ENCODE data around the gene RRAS2.
"Not testable (repeated sequence)": the region's sequence is repeated elsewhere in the genome, so short reads cannot be mapped to it uniquely, and the experiment has no call there.

Gene RRAS2

DNA sequence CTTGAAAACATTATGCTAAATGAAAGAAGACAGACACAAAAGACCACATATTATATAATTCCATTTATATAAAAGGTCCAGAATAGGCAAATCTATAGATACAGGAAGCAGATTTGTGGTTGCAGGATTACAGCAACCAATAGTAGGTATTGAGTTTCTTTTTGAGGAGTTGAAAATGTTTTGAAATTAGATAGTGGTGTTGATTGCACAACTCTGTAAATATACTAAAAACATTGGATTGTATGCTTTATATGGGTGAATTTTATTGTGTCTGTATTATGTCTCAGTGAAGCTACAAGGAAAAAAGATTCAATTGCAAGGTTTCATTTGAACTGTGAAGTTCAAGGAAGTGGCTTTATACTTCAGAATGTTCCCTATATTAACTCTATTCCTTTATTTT is 3.0 kb upstream of the RRAS2 start:
- no peak for DNase-seq
- no peaks in the 10 kb centered on the region for H3K9me3 Mint-ChIP-seq
- no peak overlapping the region for H3K27ac Mint-ChIP-seq
- peaks cover 14% of the 10 kb centered on the region for H3K27me3 Mint-ChIP-seq
- H3K36me3 Mint-ChIP-seq: peaks cover 4% of the 10 kb centered on the region
- CTCF ChIA-PET: interaction anchor here (1.1 kb wide), 1 partner anchor 93 kb away, joined by 3 read pairs; no protein-coding TSS in a partner anchor
- H3K4me1 Mint-ChIP-seq: peaks cover 40% of the 10 kb centered on the region
- no peak overlapping the region for H3K4me3 Mint-ChIP-seq

DNA sequence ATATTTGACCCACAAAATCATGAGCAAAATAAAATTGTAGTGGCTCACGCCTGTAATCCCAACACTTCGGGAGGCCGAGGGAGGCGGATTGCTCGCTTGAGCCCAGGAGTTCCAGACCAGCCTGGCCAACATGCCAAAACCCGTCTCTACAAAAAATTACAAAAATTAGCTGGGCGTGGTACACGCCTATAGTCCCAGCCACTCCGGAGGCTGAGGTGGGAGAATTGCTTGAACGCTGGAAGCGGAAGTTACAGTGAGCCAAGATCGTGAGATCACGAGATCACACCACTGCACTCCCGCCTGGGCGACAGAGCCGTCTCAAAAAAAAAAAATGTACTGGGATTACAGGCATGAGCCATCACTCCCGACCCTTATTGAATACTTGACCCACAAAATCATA is 2.0 kb upstream of the RRAS2 start:
- Mint-ChIP-seq H3K36me3 (peaks cover 10% of the 10 kb centered on the region), H3K9me3 (no peaks in the 10 kb centered on the region), H3K4me3 (no peak overlapping the region), H3K27me3 (peaks cover 14% of the 10 kb centered on the region), H3K4me1 (peaks cover 42% of the 10 kb centered on the region), H3K27ac (no peak overlapping the region)
- no peak for DNase-seq
- CTCF ChIA-PET: interaction anchor here (0.7 kb wide), 2 partner anchors 14 to 99 kb away, joined by 3 read pairs; no protein-coding TSS in a partner anchor

DNA sequence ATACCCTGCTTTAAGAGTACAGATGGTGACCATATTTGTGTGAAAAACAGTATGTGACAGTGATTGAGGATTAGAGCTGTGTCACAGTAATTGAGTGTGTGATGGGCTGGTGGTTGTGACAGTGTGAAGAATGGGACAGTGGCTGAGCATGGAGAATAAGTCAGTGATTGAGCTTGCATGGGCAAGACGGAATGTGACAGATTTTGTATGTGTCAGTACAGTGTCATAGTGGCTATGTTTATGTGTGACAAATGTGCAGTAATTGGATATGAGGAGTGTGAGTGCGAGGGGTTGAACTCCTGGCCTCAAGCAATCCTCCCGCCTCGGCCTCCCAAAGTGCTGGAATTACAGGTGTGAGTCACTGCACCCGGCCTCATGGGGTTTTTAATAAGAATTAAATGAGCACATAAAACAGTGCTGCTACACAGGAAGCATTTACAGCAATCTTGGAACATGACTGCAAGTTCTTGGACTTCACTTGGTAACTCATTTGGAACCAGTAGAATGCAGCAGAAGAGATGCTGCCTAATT is 583 bp upstream of the RRAS2 start:
- no peak for DNase-seq
- Mint-ChIP-seq H3K27me3 (peaks cover 14% of the 10 kb centered on the region), H3K4me3 (peak overlapping the region; percentile 72), H3K4me1 (peaks cover 49% of the 10 kb centered on the region), H3K27ac (no peak overlapping the region), H3K36me3 (peaks cover 16% of the 10 kb centered on the region), H3K9me3 (no peaks in the 10 kb centered on the region)
- CTCF ChIA-PET: interaction anchor here (1.1 kb wide), 1 partner anchor 95 kb away, joined by 3 read pairs; no protein-coding TSS in a partner anchor

DNA sequence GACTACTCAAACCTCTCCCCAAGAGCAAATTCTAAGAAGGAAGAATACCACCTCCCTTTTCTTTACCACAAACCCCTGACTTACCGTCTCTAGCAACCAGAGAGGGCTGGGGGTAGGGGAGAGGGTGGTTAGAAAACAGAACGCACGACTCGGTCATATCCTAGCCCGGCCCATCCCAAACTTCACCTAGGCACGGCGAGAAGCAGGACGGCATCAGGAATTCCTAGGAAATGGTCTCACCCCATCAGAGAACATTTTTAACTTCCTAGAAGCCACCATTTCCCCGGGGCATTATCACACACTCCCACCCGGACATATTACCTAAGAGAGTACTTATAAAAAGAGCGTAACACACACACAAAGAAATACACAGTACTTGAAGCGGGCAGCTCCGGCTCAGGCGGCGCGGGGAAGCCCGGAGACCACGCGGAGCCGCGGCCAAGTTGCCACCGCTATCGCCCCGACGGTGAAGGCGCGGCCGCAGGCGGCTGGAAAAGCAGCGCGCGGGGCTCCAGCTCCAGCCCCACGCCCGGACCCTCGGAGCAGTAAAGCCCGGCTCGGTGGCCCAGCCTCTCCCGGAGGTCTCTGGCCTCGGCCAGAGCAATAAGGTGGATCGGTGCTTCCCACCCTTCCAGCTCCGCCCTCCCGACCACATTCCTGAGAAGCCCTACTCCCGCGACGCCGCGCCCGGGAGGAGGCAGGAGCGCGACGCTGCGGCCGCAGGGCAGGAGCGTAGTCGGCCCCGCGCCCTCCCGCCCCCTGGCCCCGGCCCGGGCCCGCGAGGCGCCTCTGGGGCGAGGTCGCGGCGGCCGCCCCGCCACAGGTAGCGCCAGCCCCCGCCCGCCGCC is 878 bp downstream of the RRAS2 start:
- H3K9me3 Mint-ChIP-seq: no peaks in the 10 kb centered on the region
- peaks cover 14% of the 10 kb centered on the region for H3K27me3 Mint-ChIP-seq
- DNase-seq: peak; percentile 53
- CTCF ChIA-PET: interaction anchor here (1.6 kb wide), 1 partner anchor 61 kb away, joined by 4 read pairs; no protein-coding TSS in a partner anchor
- H3K27ac Mint-ChIP-seq: peak overlapping the region; percentile 85
- peak overlapping the region; percentile 86 for H3K4me3 Mint-ChIP-seq
- peaks cover 25% of the 10 kb centered on the region for H3K36me3 Mint-ChIP-seq
- H3K4me1 Mint-ChIP-seq: peaks cover 58% of the 10 kb centered on the region

DNA sequence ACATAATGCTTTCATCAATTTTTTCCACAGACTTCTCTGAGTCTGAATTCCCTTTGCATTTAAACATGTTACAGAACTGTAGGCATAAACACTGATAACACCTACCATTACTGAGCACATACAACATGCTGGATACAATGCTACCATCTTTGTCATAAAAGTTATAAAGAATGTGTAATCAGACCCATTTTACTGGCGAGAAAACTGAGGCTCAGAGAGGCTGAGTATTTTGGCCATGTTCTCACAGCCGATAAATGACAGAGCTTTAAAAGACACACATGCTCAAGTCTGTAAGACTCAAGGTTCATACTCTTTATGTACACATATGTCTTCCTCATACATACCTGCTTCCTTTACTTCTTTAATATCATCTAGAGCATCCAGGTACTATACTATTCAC is 2.6 kb downstream of the RRAS2 start:
- H3K36me3 Mint-ChIP-seq: peaks cover 27% of the 10 kb centered on the region
- peaks cover 51% of the 10 kb centered on the region for H3K4me1 Mint-ChIP-seq
- peak overlapping the region; percentile 45 for H3K4me3 Mint-ChIP-seq
- DNase-seq: no peak
- H3K27me3 Mint-ChIP-seq: peaks cover 14% of the 10 kb centered on the region
- no peaks in the 10 kb centered on the region for H3K9me3 Mint-ChIP-seq
- H3K27ac Mint-ChIP-seq: no peak overlapping the region
- CTCF ChIA-PET: no interaction called here

DNA sequence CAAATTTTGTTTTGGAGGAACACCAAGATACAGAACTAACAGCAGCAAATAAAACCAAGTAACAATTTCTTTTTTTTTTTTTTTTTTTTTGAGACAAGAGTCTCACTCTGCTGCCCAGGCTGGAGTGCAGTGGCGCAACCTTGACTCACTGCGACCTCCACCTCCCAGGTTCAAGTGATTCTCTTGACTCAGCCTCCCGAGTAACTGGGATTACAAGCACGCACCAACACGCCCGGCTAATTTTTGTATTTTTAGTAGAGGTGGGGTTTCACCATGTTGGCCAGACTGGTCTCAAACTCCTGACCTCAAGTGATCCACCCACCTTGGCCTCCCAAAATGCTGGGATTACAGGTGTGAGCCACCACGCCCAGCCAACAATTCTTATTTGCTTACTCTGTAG is 4.4 kb downstream of the RRAS2 start:
- Mint-ChIP-seq H3K4me1 (peaks cover 63% of the 10 kb centered on the region), H3K36me3 (peaks cover 38% of the 10 kb centered on the region)
- CTCF ChIA-PET, H3K27me3 Mint-ChIP-seq, DNase-seq, H3K27ac Mint-ChIP-seq, H3K4me3 Mint-ChIP-seq, H3K9me3 Mint-ChIP-seq: not testable (repeated sequence)

DNA sequence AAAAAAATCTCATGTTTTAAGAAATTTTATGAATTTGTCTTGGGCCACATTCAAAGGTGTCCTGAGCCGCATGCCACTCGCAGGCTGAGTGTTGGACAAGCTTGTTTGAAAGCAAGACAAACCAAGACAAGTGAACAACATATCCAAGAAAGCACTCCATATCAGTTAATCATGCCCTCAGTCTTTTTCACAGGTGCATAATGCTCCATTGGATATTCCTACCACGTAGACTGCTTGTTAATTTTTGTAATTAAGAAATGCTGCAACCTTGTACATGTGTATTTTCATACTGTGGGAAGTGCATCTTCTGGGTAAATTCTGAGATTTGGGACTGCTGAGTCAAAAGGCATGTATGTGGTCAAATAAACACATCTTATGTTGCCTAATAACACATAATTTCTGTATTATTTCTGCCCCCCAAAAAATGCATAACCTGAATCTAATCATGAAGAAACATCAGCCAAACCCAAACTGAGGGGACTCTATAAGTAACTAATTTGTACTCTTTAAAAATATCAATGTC is 8.2 kb downstream of the RRAS2 start:
- no peak for DNase-seq
- Mint-ChIP-seq H3K9me3 (peaks cover 16% of the 10 kb centered on the region), H3K4me3 (no peak overlapping the region), H3K27ac (no peak overlapping the region), H3K27me3 (no peaks in the 10 kb centered on the region), H3K4me1 (peaks cover 42% of the 10 kb centered on the region), H3K36me3 (peaks cover 49% of the 10 kb centered on the region)
- CTCF ChIA-PET: no interaction called here

DNA sequence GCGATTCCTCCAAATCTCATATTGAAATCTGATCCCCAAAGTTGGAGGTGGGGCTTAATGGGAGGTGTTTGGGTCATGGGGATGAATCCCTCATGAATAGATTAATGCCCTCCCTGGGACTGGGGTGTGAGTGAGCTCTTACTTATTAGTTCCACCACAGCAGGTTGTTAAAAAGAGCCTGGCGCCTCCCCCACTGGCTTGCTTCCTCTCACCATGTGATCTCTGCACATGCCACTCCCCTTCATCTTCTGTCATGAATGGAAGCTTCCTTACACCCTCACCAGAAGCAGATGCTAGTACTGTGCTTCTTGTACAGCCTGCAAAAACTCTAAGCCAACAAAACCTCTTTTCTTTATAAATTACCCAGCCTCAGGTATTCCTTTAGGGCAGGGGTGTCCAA is 8.8 kb downstream of the RRAS2 start:
- CTCF ChIA-PET: no interaction called here
- Mint-ChIP-seq H3K4me3 (no peak overlapping the region), H3K4me1 (peaks cover 41% of the 10 kb centered on the region), H3K9me3 (peaks cover 20% of the 10 kb centered on the region), H3K27ac (no peak overlapping the region), H3K36me3 (peaks cover 54% of the 10 kb centered on the region), H3K27me3 (no peaks in the 10 kb centered on the region)
- no peak for DNase-seq

DNA sequence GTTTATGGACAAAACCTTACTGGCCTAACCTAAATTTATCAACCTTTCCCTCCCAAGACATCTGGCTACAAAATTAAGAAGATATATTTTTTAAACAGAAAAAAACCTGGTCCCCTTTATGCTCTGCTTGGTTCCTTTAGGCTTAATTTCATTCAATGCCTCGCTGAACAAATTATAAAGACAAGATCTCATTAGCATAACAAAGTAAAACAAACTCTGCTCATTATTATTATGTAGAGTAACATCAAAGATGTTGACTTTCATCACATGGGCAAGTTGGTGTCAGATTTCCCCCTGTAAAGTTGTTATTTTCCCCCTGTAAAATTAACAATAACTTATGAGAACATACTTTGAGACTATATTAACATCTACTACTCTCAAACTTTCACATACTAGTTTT is 11.0 kb downstream of the RRAS2 start:
- peaks cover 38% of the 10 kb centered on the region for H3K4me1 Mint-ChIP-seq
- peaks cover 53% of the 10 kb centered on the region for H3K36me3 Mint-ChIP-seq
- H3K27ac Mint-ChIP-seq: no peak overlapping the region
- H3K27me3 Mint-ChIP-seq: no peaks in the 10 kb centered on the region
- no peak overlapping the region for H3K4me3 Mint-ChIP-seq
- CTCF ChIA-PET: no interaction called here
- H3K9me3 Mint-ChIP-seq: peaks cover 29% of the 10 kb centered on the region
- DNase-seq: no peak

DNA sequence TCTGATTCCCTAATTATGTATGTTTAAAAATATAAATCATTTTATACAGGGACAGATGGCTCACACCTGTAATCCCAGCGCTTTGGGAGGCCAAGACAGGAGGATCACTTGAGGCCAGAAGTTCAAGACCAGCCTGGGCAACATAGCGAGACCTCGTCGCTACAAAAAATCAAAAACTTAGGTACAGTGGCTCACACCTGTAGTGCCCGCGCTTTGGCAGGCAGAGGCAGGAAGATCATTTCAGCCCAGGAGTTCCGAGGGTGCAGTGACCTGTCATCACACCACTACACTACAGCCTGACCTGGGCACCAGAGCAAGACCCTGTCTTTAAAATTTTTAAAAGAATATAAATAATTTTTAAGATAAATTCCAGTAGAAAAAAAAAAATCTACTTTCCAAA is 11.5 kb downstream of the RRAS2 start:
- Mint-ChIP-seq H3K4me3 (no peak overlapping the region), H3K27ac (no peak overlapping the region), H3K27me3 (no peaks in the 10 kb centered on the region), H3K9me3 (peaks cover 29% of the 10 kb centered on the region), H3K4me1 (peaks cover 39% of the 10 kb centered on the region), H3K36me3 (peaks cover 51% of the 10 kb centered on the region)
- CTCF ChIA-PET: no interaction called here
- no peak for DNase-seq

DNA sequence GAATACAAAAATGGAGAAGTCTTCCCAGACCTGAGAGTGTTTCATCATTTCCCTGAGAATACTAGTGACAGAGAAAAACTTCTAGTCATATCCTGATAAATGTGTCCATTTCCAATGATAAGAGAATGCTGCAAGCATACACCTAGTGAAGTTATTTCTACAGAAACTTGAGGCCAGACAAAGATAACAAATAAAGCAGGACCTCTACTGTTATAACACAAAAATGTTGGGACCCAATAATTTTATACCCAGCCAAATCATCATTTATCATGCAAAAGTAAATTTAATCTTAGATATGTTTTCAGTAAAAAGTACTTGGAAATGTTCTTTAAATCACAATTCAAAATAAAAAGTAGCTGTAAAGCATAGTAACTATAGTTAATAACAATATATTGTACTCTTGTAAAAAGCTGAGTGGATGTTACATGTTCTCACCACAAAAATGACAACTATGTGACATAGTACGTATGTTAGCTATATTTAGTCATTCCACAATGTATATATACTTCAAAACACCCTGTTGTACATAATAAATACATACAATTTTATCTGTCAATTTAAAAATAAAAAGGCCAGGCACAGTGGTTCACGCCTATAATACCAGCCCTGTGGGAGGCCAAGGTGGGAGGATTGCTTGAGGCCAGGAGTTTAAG is 12.6 kb downstream of the RRAS2 start:
- Mint-ChIP-seq H3K4me1 (peaks cover 46% of the 10 kb centered on the region), H3K4me3 (no peak overlapping the region), H3K36me3 (peaks cover 60% of the 10 kb centered on the region), H3K9me3 (peaks cover 31% of the 10 kb centered on the region), H3K27me3 (no peaks in the 10 kb centered on the region), H3K27ac (no peak overlapping the region)
- CTCF ChIA-PET: interaction anchor here (0.9 to 1.0 kb wide), 2 partner anchors 37 to 46 kb away, joined by 3 read pairs; no protein-coding TSS in a partner anchor
- DNase-seq: no peak

DNA sequence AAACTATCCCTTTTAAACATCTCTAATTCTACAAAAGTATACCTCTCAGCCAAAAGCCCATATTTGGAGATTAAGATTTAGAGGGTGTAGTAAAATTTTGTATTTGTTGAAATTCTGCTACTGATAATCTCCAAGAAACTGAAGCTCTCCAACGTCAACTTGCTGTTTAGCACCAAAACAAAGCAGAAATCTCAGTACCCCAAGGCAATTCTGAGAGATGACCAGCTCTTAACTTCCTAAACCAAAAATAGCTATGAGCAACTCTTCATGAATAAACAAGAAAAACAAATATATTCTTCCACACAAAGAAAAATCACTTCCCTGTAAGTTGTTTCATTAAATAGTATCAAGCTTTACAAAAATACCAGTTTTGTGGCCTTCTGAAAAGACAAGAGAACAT is 13.3 kb downstream of the RRAS2 start:
- Mint-ChIP-seq H3K9me3 (peaks cover 35% of the 10 kb centered on the region), H3K4me3 (no peak overlapping the region), H3K27ac (no peak overlapping the region), H3K4me1 (peaks cover 48% of the 10 kb centered on the region), H3K27me3 (no peaks in the 10 kb centered on the region), H3K36me3 (peaks cover 64% of the 10 kb centered on the region)
- CTCF ChIA-PET: interaction anchor here (0.8 to 1.0 kb wide), 3 partner anchors 29 to 45 kb away, joined by 3 read pairs; no protein-coding TSS in a partner anchor
- no peak for DNase-seq

DNA sequence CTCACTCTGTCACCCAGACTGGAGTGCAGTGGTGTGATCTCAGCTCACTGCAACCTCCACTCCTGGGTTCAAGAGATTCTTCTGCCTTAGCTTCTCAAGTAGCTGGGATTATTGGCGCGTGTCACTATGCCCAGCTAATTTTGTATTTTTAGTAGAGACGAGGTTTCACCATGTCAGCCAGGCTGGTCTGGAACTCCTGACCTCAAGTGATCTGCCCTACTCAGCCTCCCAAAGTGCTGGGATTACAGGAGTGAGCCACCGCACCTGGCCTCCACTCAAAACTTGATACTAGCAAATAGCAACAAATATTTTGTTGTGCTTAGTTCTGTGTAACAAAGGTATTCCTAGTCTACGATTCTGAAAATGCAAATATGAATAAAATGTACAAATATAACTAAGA is 14.0 kb downstream of the RRAS2 start:
- H3K27me3 Mint-ChIP-seq, H3K4me3 Mint-ChIP-seq, DNase-seq, H3K27ac Mint-ChIP-seq, CTCF ChIA-PET: not testable (repeated sequence)
- peaks cover 45% of the 10 kb centered on the region for H3K4me1 Mint-ChIP-seq
- peaks cover 36% of the 10 kb centered on the region for H3K9me3 Mint-ChIP-seq
- H3K36me3 Mint-ChIP-seq: peaks cover 63% of the 10 kb centered on the region

DNA sequence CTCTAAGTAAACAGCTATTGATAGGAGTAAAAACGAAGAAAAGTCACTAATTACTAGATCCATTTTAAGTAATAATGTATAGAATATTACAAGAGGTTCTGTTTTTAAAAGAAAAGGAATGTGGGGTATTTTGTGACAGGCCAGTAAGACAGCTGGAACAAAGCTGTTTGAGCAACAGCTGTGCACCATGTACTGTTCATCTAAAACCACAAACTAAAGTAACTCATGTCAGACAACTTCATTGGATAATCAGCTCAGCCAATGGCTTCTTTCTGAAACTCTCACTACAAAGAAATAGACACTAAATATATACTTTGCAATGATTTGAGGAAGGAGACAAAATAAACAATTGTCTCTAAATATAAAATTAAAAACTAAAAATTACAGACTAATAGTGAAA is 16.1 kb downstream of the RRAS2 start:
- Mint-ChIP-seq H3K27me3 (no peaks in the 10 kb centered on the region), H3K4me1 (peaks cover 38% of the 10 kb centered on the region), H3K36me3 (peaks cover 46% of the 10 kb centered on the region), H3K27ac (no peak overlapping the region), H3K4me3 (no peak overlapping the region), H3K9me3 (peaks cover 27% of the 10 kb centered on the region)
- no peak for DNase-seq
- CTCF ChIA-PET: no interaction called here

All from activated naive CD4-positive, alpha-beta T cell treated with anti-CD3 and anti-CD28 coated beads, Interleukin-2, amount 10 ng/mL, durations not matched to agents 7 days and 5 days (primary cell).